ENCODE data around the gene PIGQ.

The PIGQ gene

GRCh38 chr16:628321-629061, 58.7 kb downstream of the PIGQ start:
- TF ChIP-seq, protein P1, sequence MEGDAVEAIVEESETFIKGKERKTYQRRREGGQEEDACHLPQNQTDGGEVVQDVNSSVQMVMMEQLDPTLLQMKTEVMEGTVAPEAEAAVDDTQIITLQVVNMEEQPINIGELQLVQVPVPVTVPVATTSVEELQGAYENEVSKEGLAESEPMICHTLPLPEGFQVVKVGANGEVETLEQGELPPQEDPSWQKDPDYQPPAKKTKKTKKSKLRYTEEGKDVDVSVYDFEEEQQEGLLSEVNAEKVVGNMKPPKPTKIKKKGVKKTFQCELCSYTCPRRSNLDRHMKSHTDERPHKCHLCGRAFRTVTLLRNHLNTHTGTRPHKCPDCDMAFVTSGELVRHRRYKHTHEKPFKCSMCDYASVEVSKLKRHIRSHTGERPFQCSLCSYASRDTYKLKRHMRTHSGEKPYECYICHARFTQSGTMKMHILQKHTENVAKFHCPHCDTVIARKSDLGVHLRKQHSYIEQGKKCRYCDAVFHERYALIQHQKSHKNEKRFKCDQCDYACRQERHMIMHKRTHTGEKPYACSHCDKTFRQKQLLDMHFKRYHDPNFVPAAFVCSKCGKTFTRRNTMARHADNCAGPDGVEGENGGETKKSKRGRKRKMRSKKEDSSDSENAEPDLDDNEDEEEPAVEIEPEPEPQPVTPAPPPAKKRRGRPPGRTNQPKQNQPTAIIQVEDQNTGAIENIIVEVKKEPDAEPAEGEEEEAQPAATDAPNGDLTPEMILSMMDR (IDR thresholded peaks at IDR 0.05; ENCODE audit: control extremely low read depth, extremely low read depth, low read depth, missing control alignments): no peak
- ChIA-PET CTCF (interaction anchor here (1.1 to 1.2 kb wide), 2 partner anchors 8 to 36 kb away, joined by 3 to 4 read pairs; partner anchors contain the start of gene METTL26), POLR2A (interaction anchor here (0.6 kb wide), 1 partner anchor 44 kb away, joined by 6 read pairs; no protein-coding TSS in a partner anchor)
- no peak for DNase-seq (ENCODE audit: extremely low spot score)

GRCh38 chr16:629185-629832, 59.5 kb downstream of the PIGQ start:
- DNase-seq (ENCODE audit: extremely low spot score): no peak
- CTCF ChIA-PET: no interaction called here
- POLR2A ChIA-PET: interaction anchor here (0.6 kb wide), 1 partner anchor 43 kb away, joined by 6 read pairs; no protein-coding TSS in a partner anchor
- TF ChIP-seq, protein P1 (IDR thresholded peaks at IDR 0.05; ENCODE audit: control extremely low read depth, extremely low read depth, low read depth, missing control alignments): no peak

DNA sequence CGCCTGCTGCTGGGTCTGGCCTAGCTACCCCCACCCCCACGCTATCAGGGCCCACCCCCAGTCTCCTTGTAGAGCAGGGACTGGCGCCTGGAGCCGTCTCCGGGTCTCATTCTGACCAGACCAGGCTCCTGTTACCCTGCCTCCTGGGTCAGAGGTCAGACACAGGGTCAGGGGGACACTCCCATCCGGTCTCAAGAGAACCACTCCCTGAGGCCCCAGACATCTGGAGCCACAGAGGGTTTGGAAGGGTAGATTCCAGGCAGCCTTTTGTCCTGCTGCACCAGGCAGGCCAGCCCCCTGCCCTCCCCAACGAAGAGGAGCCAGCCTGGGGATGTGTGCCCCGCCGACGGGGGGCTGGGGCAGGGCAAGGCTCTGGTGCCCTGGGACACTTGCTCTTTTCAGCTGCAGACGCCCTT, 60.1 kb downstream of the PIGQ start:
- CTCF ChIA-PET: no interaction called here
- POLR2A ChIA-PET: no interaction called here
- TF ChIP-seq, protein P1 (IDR thresholded peaks at IDR 0.05; ENCODE audit: control extremely low read depth, extremely low read depth, low read depth, missing control alignments): no peak
- no peak for DNase-seq (ENCODE audit: extremely low spot score)

- CTCF ChIA-PET: no interaction called here
- TF ChIP-seq, protein P1 (IDR thresholded peaks at IDR 0.05; ENCODE audit: control extremely low read depth, extremely low read depth, low read depth, missing control alignments): no peak
- no peak for DNase-seq (ENCODE audit: extremely low spot score)
- POLR2A ChIA-PET: no interaction called here
These were observed 60.6 kb downstream of the PIGQ start for GRCh38 chr16:630249-630814.

GRCh38 chr16:630815-631405, 61.1 kb downstream of the PIGQ start, which contains the start of gene WFIKKN1:
TSS of gene WFIKKN1 (plus strand) at chr16:630985. CDS start at chr16:631254, 269 bp downstream.
- DNase-seq (ENCODE audit: extremely low spot score): no peak
- ChIA-PET CTCF (no interaction called here), POLR2A (no interaction called here)
- TF ChIP-seq, protein P1 (IDR thresholded peaks at IDR 0.05; ENCODE audit: control extremely low read depth, extremely low read depth, low read depth, missing control alignments): no peak

DNA sequence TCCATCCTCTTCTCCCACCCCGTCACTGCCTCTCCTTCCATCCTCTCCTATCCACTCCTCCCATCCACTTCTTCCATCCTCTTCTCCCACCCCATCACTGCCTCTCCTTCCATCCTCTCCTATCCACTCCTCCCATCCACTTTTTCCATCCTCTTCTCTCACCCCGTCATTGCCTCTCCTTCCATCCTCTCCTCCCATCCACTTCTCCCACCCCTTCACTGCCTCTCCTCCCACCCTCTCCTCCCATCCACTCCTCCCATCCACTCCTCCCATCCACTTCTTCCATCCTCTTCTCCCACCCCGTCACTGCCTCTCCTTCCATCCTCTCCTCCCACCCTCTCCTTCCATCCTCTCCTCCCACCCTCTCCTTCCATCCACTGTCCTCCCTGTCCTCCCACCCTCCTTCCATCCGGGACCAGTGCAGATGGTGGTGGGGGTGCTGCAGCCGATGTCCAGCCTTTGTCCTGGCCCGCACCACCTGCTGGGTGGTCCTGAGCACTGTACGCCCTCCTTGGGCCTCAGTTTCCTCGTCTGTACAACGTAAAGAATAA, 62.1 kb downstream of the PIGQ start:
- no peak for DNase-seq (ENCODE audit: extremely low spot score)
- POLR2A ChIA-PET: no interaction called here
- CTCF ChIA-PET: no interaction called here
- TF ChIP-seq, protein P1 (IDR thresholded peaks at IDR 0.05; ENCODE audit: control extremely low read depth, extremely low read depth, low read depth, missing control alignments): no peak

All from GM10248 (cell line).